Lower leg skin (tissue), 4 donors: ENCODE data around the gene MEOX2. TPM values are rescaled to one million over a fixed set of nuclear protein-coding genes. Genes with fewer than 3 reads are reported as not detected.

Source experiments
- DNase-seq, 2 donors: peaks; one replicate each; pipeline ENCODE4 v3.0.0-alpha.2; 2019; ENCODE audit warnings: low spot score in 2 of 2
- H3K4me3 ChIP-seq: fragments of 200-600 bp; sonication (generic); 2 replicates; pipeline ENCODE4 v1.5.1; 2017; ENCODE audit warnings: mild to moderate bottlenecking, low read depth; ENCODE audit not compliant: poor library complexity, severe bottlenecking
- POLR2A ChIP-seq, 2 donors: fragments of 450-650 bp; IDR thresholded peaks; one replicate each; pipeline ENCODE4 v1.6.1; 2016 to 2017; ENCODE audit warnings: antibody characterized with exemption in 2 of 2, mild to moderate bottlenecking in 1 of 2, moderate library complexity in 1 of 2
- WGBS, 2 donors: methylation state at CpG; one replicate each; pipeline ENCODE4 v1.1.5; 2018; 5-methylcytosine and 5-hydroxymethylcytosine counted together
- intact Hi-C: fragments of 100-400 bp; cut with DNase I; formaldehyde crosslinking; loops from one replicate; pipeline ENCODE4 v1.15.0; 2023; ENCODE audit warnings: low total_unique reads
- total RNA-seq, 4 donors: library from RNA; depleted of rRNA; stranded (reverse); fragments of >200 nt; gene quantifications; one replicate each; pipeline ENCODE4 v1.1.0, GENCODE V29; 2016
- TF ChIP-seq, protein P1 (sequence below), 3 donors: fragments of 450-650 bp; IDR thresholded peaks; one replicate each; pipeline ENCODE4 v1.5.1; 2016; ENCODE audit warnings: antibody characterized with exemption in 3 of 3, mild to moderate bottlenecking in 3 of 3, moderate library complexity in 2 of 3

MEOX2 gene
- total RNA-seq, 4 donors from 2014 or later: 3.2 to 5.0 (median 4.1) TPM

DNA sequence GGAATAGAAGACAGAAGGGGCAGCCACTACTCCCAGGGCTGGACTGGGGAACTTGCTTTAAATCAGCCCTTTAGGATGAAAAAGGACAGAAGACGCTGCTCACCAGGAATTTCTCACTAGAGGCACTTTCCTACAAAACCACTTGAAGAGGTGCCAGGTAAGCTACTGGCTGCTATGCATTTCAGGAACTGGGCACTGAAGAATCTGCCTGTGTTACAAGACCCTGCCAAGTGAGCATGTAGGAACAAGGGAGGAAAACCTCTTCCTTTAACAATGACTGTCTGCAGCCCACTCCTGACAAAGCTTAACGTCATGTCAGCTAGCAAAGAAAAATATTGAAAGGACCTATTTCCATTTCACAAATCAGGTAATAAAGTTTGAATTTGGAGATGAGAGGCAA is 118.8 kb downstream of the MEOX2 start:
- intact Hi-C loops: no loop called here
- no peak overlapping the region for H3K4me3 ChIP-seq
- TF ChIP-seq, protein P1, sequence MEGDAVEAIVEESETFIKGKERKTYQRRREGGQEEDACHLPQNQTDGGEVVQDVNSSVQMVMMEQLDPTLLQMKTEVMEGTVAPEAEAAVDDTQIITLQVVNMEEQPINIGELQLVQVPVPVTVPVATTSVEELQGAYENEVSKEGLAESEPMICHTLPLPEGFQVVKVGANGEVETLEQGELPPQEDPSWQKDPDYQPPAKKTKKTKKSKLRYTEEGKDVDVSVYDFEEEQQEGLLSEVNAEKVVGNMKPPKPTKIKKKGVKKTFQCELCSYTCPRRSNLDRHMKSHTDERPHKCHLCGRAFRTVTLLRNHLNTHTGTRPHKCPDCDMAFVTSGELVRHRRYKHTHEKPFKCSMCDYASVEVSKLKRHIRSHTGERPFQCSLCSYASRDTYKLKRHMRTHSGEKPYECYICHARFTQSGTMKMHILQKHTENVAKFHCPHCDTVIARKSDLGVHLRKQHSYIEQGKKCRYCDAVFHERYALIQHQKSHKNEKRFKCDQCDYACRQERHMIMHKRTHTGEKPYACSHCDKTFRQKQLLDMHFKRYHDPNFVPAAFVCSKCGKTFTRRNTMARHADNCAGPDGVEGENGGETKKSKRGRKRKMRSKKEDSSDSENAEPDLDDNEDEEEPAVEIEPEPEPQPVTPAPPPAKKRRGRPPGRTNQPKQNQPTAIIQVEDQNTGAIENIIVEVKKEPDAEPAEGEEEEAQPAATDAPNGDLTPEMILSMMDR (IDR thresholded peaks at IDR 0.05): no peak
- no peak for TF ChIP-seq POLR2A (IDR thresholded peaks at IDR 0.05)
- no peak for DNase-seq
- WGBS, 2 donors: 32 to 54% methylated on average over 2 of the region's 2 CpGs

DNA sequence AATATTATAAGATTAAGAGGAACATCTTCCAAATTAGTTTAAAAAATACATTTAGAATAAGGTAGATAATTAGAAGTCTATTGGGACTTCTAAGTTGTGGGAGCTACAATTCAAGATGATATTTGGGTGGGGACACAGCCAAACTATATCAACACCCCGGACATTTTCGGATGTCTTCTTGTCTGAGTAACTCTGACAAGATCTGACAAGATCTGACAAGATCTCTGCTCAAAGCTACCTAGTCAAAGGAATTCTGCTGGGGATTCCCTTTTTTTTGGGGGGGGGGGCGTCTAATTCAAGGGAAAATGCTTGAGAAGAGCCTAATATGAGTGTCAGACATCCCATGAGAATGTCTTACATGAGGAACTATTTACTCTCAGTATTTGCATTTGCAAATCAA is 119.4 kb downstream of the MEOX2 start:
- H3K4me3 ChIP-seq: no peak overlapping the region
- intact Hi-C loops: no loop called here
- TF ChIP-seq, protein P1 (IDR thresholded peaks at IDR 0.05): no peak
- TF ChIP-seq POLR2A (IDR thresholded peaks at IDR 0.05): no peak
- DNase-seq: no peak
- 46 to 59% methylated on average over 3 of the region's 3 CpGs for WGBS, 2 donors

DNA sequence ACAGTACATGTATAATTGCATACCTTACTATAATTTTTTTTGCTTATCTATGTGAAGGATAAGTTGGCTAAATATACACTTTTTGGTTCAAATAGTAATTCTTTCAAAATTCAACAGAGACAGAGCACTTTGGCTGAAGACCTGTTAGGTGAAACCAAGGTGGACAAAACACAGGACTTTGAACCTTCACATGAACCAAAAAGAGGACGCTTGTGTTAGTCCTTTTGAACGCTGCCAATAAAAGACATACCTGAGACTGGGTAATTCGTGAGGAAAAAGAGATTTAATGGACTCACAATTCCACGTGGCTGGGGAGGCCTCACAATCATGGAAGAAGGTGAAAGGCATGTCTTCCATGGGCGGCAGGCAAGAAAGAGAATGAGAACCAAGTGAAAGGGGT is 120.0 kb downstream of the MEOX2 start:
- no peak overlapping the region for H3K4me3 ChIP-seq
- DNase-seq: no peak
- intact Hi-C loops: no loop called here
- WGBS, 2 donors: 81 to 88% methylated on average over 5 of the region's 5 CpGs
- TF ChIP-seq, protein P1 (IDR thresholded peaks at IDR 0.05): no peak
- TF ChIP-seq POLR2A (IDR thresholded peaks at IDR 0.05): no peak

DNA sequence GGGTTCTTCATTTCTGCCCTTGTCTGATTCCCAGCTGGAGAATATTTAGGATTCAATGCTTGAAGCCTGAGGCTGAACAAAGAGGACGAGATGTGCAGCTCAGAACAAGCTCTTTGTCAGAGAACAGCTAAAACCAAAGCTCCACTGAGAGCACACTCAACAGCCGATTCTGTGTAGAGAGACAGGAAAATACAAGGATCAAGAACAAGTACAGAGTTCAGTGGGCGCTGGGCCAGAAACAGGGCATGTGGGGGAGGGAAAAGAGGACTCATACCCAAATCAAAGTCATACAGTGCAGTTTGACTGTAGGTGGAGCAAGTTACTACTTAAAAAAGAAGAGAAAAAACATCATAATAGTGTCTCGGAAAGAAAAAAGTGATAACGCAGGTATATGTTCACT is 124.6 kb downstream of the MEOX2 start, which contains the start of gene AGMO:
AGMO (minus strand) TSS at position 181 of the 400 bp plus-strand sequence.
- TF ChIP-seq, protein P1 (IDR thresholded peaks at IDR 0.05): no peak
- TF ChIP-seq POLR2A (IDR thresholded peaks at IDR 0.05): no peak
- WGBS, 2 donors: 24 to 29% methylated on average over 5 of the region's 5 CpGs
- intact Hi-C loops: no loop called here
- peak; percentile 41 to 91 for DNase-seq
- H3K4me3 ChIP-seq: no peak within 1 kb of the TSS

Other genes with a start within 250 kb of the MEOX2 start
- gene AGMO, start 124.7 kb downstream of the MEOX2 start, total RNA-seq: under 1 TPM in 3 of 4 donors, not detected in 1; 0.15 to 0.58 (median 0.22) TPM